LNCaP clone FGC (cell line): ENCODE data around the gene TMEM184B.
A peak's percentile ranks its signal among the peaks of the same experiment; 100 is the strongest.

ENCODE experiments used
- DNase-seq: peaks from one replicate; pipeline ENCODE4 v3.0.0-alpha.2; 2011; ENCODE audit warnings: low read depth
- H3K4me3 ChIP-seq: 2 replicates; pipeline ENCODE4 v1.5.1; 2011; ENCODE audit warnings: mild to moderate bottlenecking, low read depth, low read length, control low read depth
- CTCF ChIP-seq: IDR thresholded peaks from 2 replicates; pipeline ENCODE4 v1.5.1; 2012; ENCODE audit warnings: mild to moderate bottlenecking; ENCODE audit not compliant: control insufficient read depth, insufficient read depth; ENCODE audit errors: extremely low read depth

TMEM184B gene

DNA sequence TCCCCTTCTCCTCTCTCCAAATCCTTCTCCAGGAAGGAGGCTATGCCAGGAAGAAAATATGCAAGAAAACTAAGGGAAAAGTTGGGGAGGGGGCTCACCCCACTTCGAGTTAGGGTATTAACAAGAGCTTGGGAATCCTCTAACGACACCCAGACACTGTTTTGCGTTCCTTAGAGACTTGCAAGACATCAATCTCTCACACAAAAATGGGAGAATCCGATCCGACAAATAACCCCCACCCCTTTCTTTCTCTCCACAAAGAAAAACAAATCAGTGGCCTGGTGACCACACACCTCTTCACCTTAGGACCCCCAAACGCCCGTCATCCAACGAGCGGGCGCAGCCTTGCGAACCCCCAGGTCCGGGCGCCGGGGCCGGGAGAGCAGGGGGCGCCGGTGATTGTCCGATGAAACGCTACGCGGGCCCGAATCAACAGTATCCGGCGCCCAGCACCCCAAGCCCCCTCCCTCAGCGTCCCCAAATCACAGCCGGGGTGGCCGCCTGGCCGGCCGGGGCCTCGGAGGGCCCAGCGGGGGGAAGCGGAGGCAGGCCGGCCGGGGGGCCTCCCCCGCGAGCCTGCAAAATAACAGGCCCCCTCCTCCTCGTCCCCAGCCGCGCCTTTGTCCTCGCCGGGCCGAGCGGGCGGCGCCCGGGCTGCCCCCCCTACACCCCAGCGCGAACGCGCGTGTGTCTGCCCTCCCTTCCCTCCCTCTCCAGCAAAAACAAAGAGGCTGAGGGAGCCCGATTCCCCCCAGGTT lies 43.7 kb upstream of the TMEM184B start:
- no peak for DNase-seq

GRCh38 chr22:38315823-38316363 lies 43.1 kb upstream of the TMEM184B start:
- H3K4me3 ChIP-seq: peak overlapping the region; percentile 79
- DNase-seq: no peak
- no peak for TF ChIP-seq CTCF

More for the DNA sequence above, 43.7 kb upstream of the TMEM184B start:
- TF ChIP-seq CTCF: no peak
- peak overlapping the region; percentile 79 for H3K4me3 ChIP-seq

- no peak for TF ChIP-seq CTCF
- H3K4me3 ChIP-seq: peak overlapping the region; percentile 79
- no peak for DNase-seq
Measured at GRCh38 chr22:38314933-38315822, 42.4 kb upstream of the TMEM184B start.

DNA sequence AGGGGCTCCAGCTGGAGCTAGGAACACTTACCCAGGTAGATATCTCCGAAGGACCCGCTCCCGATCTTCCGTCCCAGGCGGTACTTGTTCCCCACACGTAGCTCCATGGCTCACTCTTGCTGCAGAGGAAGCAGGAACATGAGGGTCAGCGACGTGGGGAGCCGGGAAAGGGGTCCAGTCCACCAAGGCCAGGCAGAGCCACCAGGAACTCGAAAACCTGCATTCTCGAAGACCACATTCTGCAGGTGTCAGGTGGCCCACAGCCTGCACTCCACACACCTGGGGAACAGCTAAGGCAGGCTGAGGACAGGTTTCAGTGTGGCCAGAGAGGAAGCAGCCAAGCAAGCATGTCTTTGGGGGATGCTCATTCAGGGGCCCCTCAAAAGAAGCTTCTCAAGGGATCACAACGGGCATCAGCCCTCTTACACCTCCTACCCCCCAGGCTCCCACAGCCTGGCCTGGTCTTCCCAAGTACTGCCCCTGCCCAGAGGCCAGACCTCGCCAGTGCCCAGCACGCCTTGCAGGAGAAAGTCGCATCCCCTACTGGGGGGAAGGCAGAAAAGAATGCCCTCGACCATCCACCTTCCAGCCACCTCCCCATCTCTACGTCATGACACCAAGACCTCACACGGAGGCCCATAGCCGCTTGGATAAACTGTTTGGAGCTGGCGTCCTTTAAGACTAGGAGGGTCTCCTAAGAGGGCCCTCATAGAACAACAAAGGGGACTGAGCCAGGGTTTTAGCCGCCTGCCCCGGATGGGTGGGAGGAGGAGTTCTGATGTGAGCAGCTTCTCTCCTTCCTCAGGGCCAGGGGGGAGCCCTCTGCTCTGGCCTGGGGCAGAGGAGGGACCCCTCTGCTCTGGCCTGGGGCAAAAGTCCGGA lies 41.5 kb upstream of the TMEM184B start:
- H3K4me3 ChIP-seq: peak overlapping the region; percentile 79
- DNase-seq: no peak
- no peak for TF ChIP-seq CTCF

- no peak overlapping the region for H3K4me3 ChIP-seq
- DNase-seq: no peak
- TF ChIP-seq CTCF: no peak
Measured at GRCh38 chr22:38313384-38313955, 40.7 kb upstream of the TMEM184B start.

DNA sequence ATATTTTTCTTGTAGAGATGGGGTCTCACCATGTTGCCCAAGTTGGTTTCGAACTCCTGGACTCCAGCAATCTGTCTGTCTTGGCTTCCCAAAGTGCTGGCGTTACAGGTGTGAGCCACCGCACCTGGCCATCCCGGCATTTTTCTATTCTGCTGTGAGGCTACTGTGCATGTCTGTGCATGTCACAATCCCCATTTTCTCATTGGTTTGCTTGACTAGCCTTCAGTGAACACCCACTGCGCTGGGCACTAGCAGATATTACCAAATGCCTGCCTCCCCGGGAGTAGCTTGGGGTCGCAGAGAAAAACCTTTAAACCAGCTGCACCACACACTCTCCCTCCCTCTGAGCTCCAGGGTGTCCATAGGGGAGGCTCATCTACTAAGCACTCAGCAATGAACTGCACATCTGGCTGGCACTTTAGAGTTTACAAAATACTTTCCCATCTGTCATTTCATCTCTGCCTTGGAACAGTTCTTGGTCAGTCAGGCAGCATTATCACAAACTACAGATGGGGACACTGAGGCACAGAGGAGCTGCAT lies 39.5 kb upstream of the TMEM184B start:
- no peak for TF ChIP-seq CTCF

More for the DNA sequence above, 39.5 kb upstream of the TMEM184B start:
- DNase-seq: no peak
- no peak overlapping the region for H3K4me3 ChIP-seq
